HAP-1 (cell line): Measurements from ENCODE around the gene PLA2R1.
"Not testable (repeated sequence)": the region's sequence is repeated elsewhere in the genome, so short reads cannot be mapped to it uniquely, and the experiment has no call there.

Experiments
- DNase-seq, 2 experiments: peaks; one replicate each; pipeline ENCODE4 v3.0.0-alpha.2; 2016 to 2020; ENCODE audit warnings: low spot score in 2 of 2
- H3K27me3 ChIP-seq: fragments of 250-450 bp; sonication (Bioruptor Pico); 2 replicates; pipeline ENCODE4 v1.5.1; 2020; ENCODE audit warnings: low read depth, mild to moderate bottlenecking, moderate library complexity
- H3K36me3 ChIP-seq: fragments of 250-450 bp; sonication (Bioruptor Pico); replicated peaks from 2 replicates; pipeline ENCODE4 v1.5.1; 2020; ENCODE audit warnings: mild to moderate bottlenecking
- H3K4me1 ChIP-seq: fragments of 250-450 bp; sonication (Bioruptor Pico); 2 replicates; pipeline ENCODE4 v1.5.1; 2020; ENCODE audit warnings: mild to moderate bottlenecking
- H3K4me3 ChIP-seq: fragments of 250-450 bp; sonication (Bioruptor Pico); 2 replicates; pipeline ENCODE4 v1.5.1; 2020; ENCODE audit warnings: mild to moderate bottlenecking, moderate library complexity
- H3K9me3 ChIP-seq: fragments of 250-450 bp; sonication (Bioruptor Pico); 2 replicates; pipeline ENCODE4 v1.5.1; 2020; ENCODE audit warnings: mild to moderate bottlenecking, moderate library complexity
- in situ Hi-C: fragments of 300-500 bp; cut with MboI; formaldehyde crosslinking; loops from 3 replicates; pipeline ENCODE4 v1.14.3; 2020; ENCODE audit warnings: low sequenced_read_pairs, inconsistent platforms, mixed read lengths

Gene PLA2R1

DNA sequence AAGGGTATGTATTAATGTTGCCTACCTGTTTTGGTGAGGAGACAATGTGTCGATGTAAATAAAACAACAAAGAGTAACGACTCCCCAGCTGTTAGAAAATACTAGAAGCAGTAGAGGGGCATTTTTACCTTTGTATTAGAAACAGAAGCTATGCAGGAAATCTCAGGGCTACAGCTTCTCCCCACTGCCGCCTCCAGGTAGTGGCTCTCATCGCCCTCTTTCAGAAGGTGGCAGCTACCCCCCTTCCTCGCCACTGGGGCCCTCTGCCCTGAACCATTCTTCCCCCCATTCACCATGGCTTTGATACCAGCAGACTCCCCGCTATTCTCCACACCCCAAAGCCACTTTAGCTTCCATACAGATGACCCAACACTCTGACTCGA is 6.7 kb downstream of the PLA2R1 start:
- H3K4me1 ChIP-seq, result no peaks in the 10 kb centered on the region
- in situ Hi-C loops, result no loop called here
- no peaks in the 10 kb centered on the region for H3K9me3 ChIP-seq
- no peak for DNase-seq
- H3K4me3 ChIP-seq, result no peak overlapping the region
- no peaks in the 10 kb centered on the region for H3K36me3 ChIP-seq
- no peaks in the 10 kb centered on the region for H3K27me3 ChIP-seq

DNA sequence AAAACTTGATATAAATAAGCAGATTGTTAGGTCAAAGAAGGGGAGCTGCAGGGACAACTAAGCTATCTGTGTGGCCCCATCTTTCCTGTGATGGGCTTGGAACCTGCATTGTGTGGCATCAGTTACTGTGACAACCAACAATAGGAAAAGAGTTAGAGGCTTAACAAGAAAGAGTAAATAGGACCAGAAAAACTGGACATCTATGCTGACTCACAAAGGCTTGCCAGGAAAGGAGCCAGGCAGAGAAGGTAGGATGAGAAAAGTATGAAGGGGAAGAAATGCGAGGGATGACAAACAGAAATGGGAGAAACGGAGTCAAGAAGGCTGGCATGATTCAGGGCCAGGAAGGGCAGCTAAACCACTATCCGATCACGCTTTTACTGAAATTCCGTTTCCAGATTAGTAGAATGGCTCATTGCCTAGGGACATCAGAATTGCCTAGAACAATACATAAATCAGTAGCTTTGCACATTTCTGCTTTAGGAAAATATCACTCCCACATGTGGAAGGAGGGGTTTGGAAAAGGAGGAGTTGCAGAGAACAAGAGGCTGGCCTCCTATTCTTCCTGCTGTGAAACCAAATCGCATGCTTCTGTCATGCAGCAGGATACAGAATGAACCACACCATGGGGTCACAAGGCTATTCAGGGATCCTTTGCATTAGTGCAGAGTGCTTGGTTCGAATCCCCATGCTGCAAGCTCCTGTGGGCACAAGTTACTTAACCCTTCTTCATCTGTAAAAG is 7.3 kb downstream of the PLA2R1 start:
- no peak overlapping the region for H3K4me3 ChIP-seq
- H3K27me3 ChIP-seq, result no peaks in the 10 kb centered on the region
- in situ Hi-C loops, result no loop called here
- H3K9me3 ChIP-seq, result no peaks in the 10 kb centered on the region
- no peaks in the 10 kb centered on the region for H3K36me3 ChIP-seq
- H3K4me1 ChIP-seq, result no peaks in the 10 kb centered on the region
- DNase-seq, result peak in 1 of 2 experiments; percentile 3

DNA sequence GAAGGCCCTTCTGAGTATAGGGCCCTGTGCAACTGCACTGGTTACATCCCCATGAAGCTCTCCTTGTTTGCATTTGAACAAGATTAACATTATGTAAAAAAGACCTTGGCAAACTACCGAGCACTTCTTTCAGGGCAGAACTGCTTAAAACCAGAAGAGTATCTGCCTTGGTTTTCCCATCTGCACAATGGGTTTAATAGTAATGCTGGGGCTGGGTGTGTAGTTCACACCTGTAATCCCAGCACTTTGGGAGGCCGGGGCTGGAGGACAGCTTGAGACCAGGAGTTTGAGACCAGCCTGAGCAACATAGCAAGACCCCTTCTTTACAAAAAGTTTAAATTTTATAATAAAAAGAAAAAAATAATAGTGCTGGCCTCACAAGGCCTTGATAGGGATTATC is 8.5 kb downstream of the PLA2R1 start:
- Histone ChIP-seq H3K36me3 (no peaks in the 10 kb centered on the region), H3K27me3 (no peaks in the 10 kb centered on the region), H3K4me3 (no peak overlapping the region), H3K9me3 (no peaks in the 10 kb centered on the region), H3K4me1 (no peaks in the 10 kb centered on the region)
- no peak for DNase-seq
- in situ Hi-C loops, result no loop called here

DNA sequence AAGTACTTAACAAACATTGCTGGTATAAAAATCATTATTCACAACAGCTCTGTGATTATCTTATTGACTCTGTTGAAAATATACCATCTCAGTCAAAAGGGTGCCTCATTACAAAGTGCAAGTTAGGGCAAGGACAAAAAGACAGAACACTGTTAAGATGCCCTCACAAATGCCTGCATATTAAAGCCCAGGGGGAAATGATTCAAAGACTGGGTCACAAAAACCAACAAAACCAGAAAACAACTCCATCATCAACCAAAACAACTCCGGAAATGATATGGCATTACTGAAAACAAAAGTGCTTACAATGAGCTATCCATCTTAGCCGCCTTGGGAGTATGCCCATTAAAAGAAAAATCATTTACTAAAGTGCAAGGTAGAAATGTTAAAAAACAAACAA is 9.9 kb downstream of the PLA2R1 start:
- Histone ChIP-seq H3K9me3 (no peaks in the 10 kb centered on the region), H3K4me3 (no peak overlapping the region), H3K36me3 (no peaks in the 10 kb centered on the region), H3K27me3 (no peaks in the 10 kb centered on the region), H3K4me1 (no peaks in the 10 kb centered on the region)
- DNase-seq, result no peak
- in situ Hi-C loops, result no loop called here

DNA sequence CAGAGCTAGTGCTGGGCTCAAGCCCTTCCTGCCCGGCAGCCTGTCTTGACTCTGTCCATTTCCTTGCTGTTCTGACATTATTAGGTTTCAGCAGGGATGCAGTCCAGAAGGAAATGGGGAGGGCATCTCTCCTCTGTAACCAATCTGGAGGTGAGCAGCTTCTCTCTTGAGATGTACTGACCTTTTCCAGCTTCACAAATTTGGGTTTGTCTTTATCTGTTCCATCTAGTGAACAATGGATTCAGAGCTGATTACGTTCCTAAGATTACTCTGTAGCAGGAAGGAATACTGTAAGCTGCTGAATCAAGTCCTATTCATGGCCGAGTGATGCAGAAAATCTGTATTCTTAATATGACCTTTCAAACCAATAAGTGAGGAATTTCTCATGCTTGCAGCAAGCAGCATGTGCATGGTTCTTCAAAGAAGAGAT is 11.0 kb downstream of the PLA2R1 start:
- no peak overlapping the region for H3K4me3 ChIP-seq
- in situ Hi-C loops, result no loop called here
- no peaks in the 10 kb centered on the region for H3K36me3 ChIP-seq
- no peak for DNase-seq
- H3K9me3 ChIP-seq, result no peaks in the 10 kb centered on the region
- H3K27me3 ChIP-seq, result no peaks in the 10 kb centered on the region
- H3K4me1 ChIP-seq, result no peaks in the 10 kb centered on the region

DNA sequence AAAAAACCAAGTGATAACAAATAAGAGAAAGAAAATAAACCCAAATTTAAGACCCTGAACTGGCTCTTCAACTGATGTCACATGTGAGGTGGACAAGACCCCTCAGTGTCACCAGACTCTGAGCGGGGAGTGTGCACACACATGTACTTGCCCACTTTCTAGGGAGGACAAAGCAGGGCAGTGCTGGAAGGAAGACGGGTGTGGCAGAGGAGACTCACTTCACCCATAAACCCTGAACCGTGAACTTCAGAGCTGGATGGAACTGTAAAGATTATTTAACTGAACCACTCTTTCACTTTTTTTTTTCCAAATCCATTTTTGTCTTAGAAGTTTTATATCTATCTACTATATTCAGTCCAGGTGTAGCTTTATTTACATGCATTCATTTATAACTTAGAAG is 12.3 kb downstream of the PLA2R1 start:
- Histone ChIP-seq H3K9me3 (no peaks in the 10 kb centered on the region), H3K4me3 (no peak overlapping the region), H3K4me1 (no peaks in the 10 kb centered on the region), H3K36me3 (no peaks in the 10 kb centered on the region), H3K27me3 (no peaks in the 10 kb centered on the region)
- no peak for DNase-seq
- in situ Hi-C loops, result no loop called here

DNA sequence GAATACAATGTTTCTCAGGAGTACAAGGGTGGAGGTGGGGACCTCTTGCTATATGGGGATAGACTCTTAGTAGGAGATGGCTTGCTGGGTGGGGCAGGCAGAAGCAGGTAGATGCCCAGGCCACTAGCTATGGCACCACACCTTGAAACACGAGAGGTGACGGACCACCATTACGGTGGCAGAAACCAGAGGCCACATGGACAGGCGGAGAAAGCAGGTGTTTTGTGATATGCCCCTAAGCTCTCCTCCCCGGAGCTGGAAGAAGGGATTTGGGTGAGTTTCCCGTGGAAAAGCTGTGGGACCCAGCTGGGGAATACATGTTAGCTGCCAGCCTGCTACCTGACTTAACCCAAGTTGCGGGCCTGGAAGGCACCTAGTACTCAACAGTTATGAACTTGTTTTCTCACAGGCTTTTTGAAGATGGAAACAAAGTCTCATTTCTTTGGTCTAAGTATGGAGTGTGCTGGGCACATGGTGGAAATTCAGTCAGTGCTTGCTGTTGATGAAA is 16.7 kb downstream of the PLA2R1 start:
- no peak for DNase-seq
- in situ Hi-C loops, result no loop called here
- H3K36me3 ChIP-seq, result no peaks in the 10 kb centered on the region
- peaks cover 4% of the 10 kb centered on the region for H3K27me3 ChIP-seq
- H3K4me1 ChIP-seq, result no peaks in the 10 kb centered on the region
- H3K4me3 ChIP-seq, result no peak overlapping the region
- no peaks in the 10 kb centered on the region for H3K9me3 ChIP-seq

DNA sequence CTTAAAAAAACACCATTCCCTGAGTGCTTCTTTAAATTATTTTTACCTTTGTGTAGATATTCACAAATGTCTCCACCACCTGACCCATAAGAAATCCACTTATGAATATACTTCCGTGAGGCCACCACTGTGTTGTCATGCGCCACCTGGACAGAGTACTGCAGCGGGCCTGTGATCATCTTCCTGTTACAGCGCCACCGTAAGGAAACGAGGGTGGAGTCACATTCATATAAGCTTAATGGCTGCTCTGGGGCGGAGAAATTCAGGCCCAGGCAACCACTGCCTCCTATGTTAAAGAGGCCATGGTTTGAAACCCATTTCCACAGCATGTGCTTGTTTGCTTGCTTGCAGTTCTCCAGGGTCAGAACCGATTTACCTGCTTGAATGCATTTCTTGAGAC is 17.7 kb downstream of the PLA2R1 start:
- no peaks in the 10 kb centered on the region for H3K36me3 ChIP-seq
- DNase-seq, result no peak
- H3K4me3 ChIP-seq, result no peak overlapping the region

DNA sequence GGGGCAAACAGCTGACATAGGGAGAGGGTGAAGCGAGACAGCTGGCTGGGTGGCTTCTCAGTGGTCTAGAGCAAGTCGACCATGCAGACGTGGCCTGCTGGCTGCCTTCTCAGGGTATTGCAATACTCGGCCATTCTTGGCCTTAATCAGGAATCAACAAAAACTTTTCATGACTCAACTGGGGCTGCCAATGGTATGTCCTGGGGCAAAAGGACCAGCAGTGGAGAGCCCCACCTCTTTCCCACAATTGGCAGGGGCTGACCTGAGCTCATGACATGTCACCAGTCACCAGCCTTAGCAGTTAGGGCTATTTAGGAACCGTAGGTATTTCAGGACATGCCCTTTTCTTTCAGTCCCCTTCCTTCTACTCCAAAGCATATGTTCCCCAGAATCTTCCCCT is 19.1 kb downstream of the PLA2R1 start:
- no peak overlapping the region for H3K4me3 ChIP-seq
- H3K36me3 ChIP-seq, result no peaks in the 10 kb centered on the region
- DNase-seq, result no peak
- no peaks in the 10 kb centered on the region for H3K4me1 ChIP-seq
- in situ Hi-C loops, result no loop called here
- H3K9me3 ChIP-seq, result no peaks in the 10 kb centered on the region
- peaks cover 4% of the 10 kb centered on the region for H3K27me3 ChIP-seq

More for the DNA sequence above, 17.7 kb downstream of the PLA2R1 start:
- H3K9me3 ChIP-seq, result no peaks in the 10 kb centered on the region
- H3K27me3 ChIP-seq, result peaks cover 4% of the 10 kb centered on the region
- H3K4me1 ChIP-seq, result no peaks in the 10 kb centered on the region
- in situ Hi-C loops, result no loop called here

DNA sequence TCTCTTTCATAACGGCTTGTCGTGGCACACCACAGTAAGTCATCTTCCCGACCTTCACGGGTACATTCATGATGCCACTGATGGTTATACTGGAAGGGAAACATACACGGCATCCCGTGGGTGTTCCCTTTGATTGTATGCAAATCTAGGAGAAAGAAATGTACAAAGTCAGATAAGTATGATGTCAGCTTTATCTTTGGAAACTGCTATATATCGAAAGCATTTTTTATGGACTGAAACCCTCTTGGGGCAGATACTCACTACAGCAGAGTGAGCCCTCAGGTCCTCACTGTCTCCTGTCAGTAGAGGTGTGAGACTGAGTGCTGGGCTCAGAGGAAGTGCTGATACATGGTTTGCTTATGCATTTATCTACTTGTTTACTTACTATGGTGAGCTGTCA is 20.4 kb downstream of the PLA2R1 start:
- Histone ChIP-seq H3K36me3 (no peaks in the 10 kb centered on the region), H3K27me3 (peaks cover 4% of the 10 kb centered on the region), H3K4me1 (no peaks in the 10 kb centered on the region), H3K4me3 (no peak overlapping the region), H3K9me3 (no peaks in the 10 kb centered on the region)
- in situ Hi-C loops, result no loop called here
- no peak for DNase-seq

DNA sequence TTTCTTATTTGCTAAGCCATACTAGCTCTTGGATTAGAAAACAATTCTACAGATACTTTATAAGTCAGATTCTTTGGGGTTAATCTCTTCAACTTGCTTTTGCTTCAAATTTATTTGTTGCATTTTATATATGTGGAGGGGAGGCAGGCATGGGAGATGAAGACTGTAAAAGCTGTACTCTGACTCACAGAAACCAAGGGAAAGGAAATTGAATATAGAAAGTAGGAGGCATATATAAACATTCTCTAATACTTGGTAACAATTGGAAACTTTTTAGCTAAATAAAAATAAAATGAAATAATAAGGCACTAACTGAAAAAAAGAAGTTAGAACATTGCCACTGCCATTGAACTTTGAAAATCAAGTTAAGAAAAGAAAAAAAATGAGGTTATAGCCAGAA is 21.3 kb downstream of the PLA2R1 start:
- no peak overlapping the region for H3K4me3 ChIP-seq
- H3K4me1 ChIP-seq, result no peaks in the 10 kb centered on the region
- H3K27me3 ChIP-seq, result peaks cover 4% of the 10 kb centered on the region
- no peaks in the 10 kb centered on the region for H3K36me3 ChIP-seq
- no peak for DNase-seq
- in situ Hi-C loops, result no loop called here
- H3K9me3 ChIP-seq, result no peaks in the 10 kb centered on the region

DNA sequence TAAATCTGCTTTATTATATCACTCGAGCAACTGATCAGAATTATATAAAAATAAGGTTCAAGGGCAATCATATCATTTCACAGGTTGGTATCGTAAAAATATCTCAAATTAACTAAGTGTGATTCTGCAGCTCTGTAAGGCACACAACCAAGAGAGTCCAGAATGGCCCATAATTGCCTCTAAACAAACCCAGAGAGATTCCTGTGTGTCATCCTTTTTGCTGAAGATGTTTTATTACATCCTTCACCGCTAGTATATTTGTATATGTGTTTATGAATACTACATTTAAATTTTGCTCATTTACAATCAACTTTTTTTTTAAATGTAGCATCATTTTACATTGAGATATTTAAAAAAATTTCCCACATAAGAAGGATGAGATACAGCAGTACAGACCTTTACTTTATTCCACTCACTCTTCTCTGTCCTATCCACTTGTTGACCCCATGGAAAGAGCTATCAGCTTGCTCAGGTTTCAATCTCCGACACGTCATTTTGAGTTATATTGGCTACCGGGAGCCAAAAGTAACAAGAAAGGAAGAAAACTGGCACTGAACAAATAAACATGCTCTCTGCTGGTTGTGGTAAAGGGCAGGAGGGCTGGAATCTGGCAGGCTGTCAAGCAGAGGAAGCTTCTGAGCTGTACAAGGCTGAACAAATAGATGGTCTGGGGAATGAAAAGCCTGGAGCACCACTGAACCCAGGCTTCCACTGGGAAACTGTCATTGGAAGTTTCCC is 23.1 kb downstream of the PLA2R1 start:
- Histone ChIP-seq H3K27me3 (peaks cover 4% of the 10 kb centered on the region), H3K4me1 (no peaks in the 10 kb centered on the region), H3K4me3 (no peak overlapping the region), H3K36me3 (no peaks in the 10 kb centered on the region), H3K9me3 (no peaks in the 10 kb centered on the region)
- in situ Hi-C loops, result no loop called here
- no peak for DNase-seq

DNA sequence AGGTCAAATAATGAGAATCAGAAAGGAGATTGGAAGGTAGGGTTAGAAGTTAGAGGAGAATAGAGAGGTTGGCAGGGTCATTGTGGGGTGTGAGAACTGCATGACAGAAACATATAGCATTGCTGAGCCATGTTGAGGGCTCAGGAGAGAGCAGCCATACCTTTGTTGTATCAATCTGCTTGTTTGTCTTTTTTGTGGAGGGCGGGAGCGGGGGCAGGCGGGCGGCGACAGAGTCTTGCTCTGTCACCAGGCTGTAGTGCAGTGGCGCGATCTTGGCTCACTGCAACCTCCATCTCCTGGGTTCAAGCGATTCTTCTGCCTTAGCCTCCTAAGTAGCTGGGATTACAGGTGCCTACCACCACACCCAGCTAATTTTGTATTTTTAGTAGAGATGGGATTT is 23.8 kb downstream of the PLA2R1 start:
- DNase-seq, H3K4me1 ChIP-seq, H3K36me3 ChIP-seq, H3K27me3 ChIP-seq, H3K9me3 ChIP-seq, H3K4me3 ChIP-seq, in situ Hi-C loops: not testable (repeated sequence)

DNA sequence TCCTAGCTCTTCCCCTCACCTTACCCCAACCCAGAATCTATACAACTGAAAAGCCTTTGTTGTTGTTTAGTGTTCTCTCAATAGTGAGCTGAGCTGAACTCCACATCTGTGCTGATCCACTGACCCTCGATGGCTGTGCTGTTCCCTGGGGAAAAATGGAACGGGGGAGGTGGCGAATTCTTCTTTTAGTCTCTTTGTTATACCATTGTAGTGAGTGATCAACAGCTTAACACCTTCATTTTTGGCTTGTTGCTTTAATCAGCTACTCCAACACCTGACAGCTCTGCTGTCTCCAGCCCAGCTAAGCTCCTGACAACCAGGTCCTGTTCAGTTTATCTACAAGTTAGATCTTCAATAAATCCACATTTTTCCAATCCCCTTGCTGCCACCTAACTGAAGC is 25.7 kb downstream of the PLA2R1 start:
- Histone ChIP-seq H3K27me3 (peaks cover 2% of the 10 kb centered on the region; the same call in 1 of the 2 replicates), H3K36me3 (no peaks in the 10 kb centered on the region), H3K4me3 (no peak overlapping the region), H3K9me3 (no peaks in the 10 kb centered on the region), H3K4me1 (no peaks in the 10 kb centered on the region)
- DNase-seq, result no peak
- in situ Hi-C loops, result no loop called here
